HCT116 (cell line): ENCODE measurements around the gene ITGA7.

Experiments used
- CEBPB ChIP-seq: IDR thresholded peaks from 2 replicates; pipeline ENCODE4 v1.6.1; 2012; ENCODE audit warnings: low read depth
- CTCF ChIP-seq, 3 experiments: fragments of 200-600 bp in 1 of 3; sonication (generic) in 1 of 3; IDR thresholded peaks in 2 of 3; conservative IDR thresholded peaks in 1 of 3; 2 replicates each; pipeline ENCODE4 v1.5.1; 2012 to 2017; ENCODE audit warnings: low read depth in 2 of 3, low read length in 2 of 3, antibody characterized with exemption in 1 of 3, borderline replicate concordance in 1 of 3, control low read depth in 1 of 3, mild to moderate bottlenecking in 1 of 3, mixed read lengths in 1 of 3, mixed run types in 1 of 3, moderate library complexity in 1 of 3; ENCODE audit not compliant: insufficient read depth in 1 of 3
- EZH2 ChIP-seq: fragments of 200-600 bp; sonication (generic); IDR thresholded peaks from 2 replicates; pipeline ENCODE4 v1.6.1; 2017; ENCODE audit warnings: antibody characterized with exemption, mixed run types
- JUND ChIP-seq: IDR thresholded peaks from 2 replicates; pipeline ENCODE4 v1.6.1; 2012
- MAX ChIP-seq: IDR thresholded peaks from 2 replicates; pipeline ENCODE4 v1.6.1; 2012
- POLR2A ChIP-seq: IDR thresholded peaks from 2 replicates; pipeline ENCODE4 v1.7.0; 2011; ENCODE audit warnings: borderline replicate concordance; ENCODE audit not compliant: insufficient read depth, insufficient read length; ENCODE audit errors: extremely low read depth
- POLR2AphosphoS5 ChIP-seq: IDR thresholded peaks from 2 replicates; pipeline ENCODE4 v1.6.1; 2011; ENCODE audit warnings: mild to moderate bottlenecking, low read depth, low read length, moderate library complexity
- RAD21 ChIP-seq: IDR thresholded peaks from 2 replicates; pipeline ENCODE4 v1.6.1; 2012; ENCODE audit warnings: low read depth, mild to moderate bottlenecking
- SP1 ChIP-seq: IDR thresholded peaks from 2 replicates; pipeline ENCODE4 v1.6.1; 2012; ENCODE audit warnings: low read depth
- ZFX ChIP-seq: fragments of 450-650 bp; IDR thresholded peaks from 2 replicates; pipeline ENCODE4 v1.6.1; 2017

- no peak for TF ChIP-seq CTCF (IDR thresholded peaks at IDR 0.05 in 2 of 3, conservative IDR thresholded peaks at IDR 0.05 in 1 of 3; ENCODE audit: borderline replicate concordance in 1 of 3, insufficient read depth in 1 of 3, low read depth in 2 of 3, low read length in 2 of 3)
- TF ChIP-seq EZH2 = no peak
- TF ChIP-seq POLR2A = no peak
- TF ChIP-seq JUND = no peak
- TF ChIP-seq POLR2AphosphoS5 = no peak
- no peak for TF ChIP-seq CEBPB
- no peak for TF ChIP-seq RAD21
- no peak; the same call in 1 of the 2 replicates for TF ChIP-seq ZFX
- TF ChIP-seq SP1 = no peak
- TF ChIP-seq MAX = no peak
These were observed 20.7 kb upstream of the ITGA7 start for GRCh38 chr12:55728186-55728938.
